Stomach (tissue), 9 donors: ENCODE results near the gene NFRKB. TPM values are rescaled to one million over a fixed set of nuclear protein-coding genes. Genes with fewer than 3 reads are reported as not detected.

Source experiments
- DNase-seq, 2 donors: peaks; one replicate each; pipeline versions ENCODE4 v3.0.0 to v3.0.0-alpha.2; 2013 to 2019
- H3K27ac ChIP-seq, 5 donors: fragments of 200-600 bp in 4 of 5; sonication (generic) in 4 of 5; one replicate each; pipeline ENCODE4 v1.5.1; 2013 to 2019; ENCODE audit warnings: mild to moderate bottlenecking in 1 of 5, moderate library complexity in 1 of 5
- H3K27me3 ChIP-seq, 3 donors: fragments of 200-600 bp; sonication (generic); one replicate each; pipeline ENCODE4 v1.5.1; 2017 to 2019; ENCODE audit warnings: mixed run types in 1 of 3
- H3K36me3 ChIP-seq, 4 donors: fragments of 200-600 bp; sonication (generic); 1 replicate in 3 of 4; 2 replicates in 1 of 4; pipeline ENCODE4 v1.5.1; 2016 to 2019
- H3K4me1 ChIP-seq, 4 donors: fragments of 200-600 bp; sonication (generic); one replicate each; pipeline ENCODE4 v1.5.1; 2016 to 2019
- H3K4me3 ChIP-seq, 4 donors: fragments of 200-600 bp; sonication (generic) in 3 of 4; one replicate each; pipeline ENCODE4 v1.5.1; 2016 to 2019; ENCODE audit warnings: mild to moderate bottlenecking in 1 of 4
- H3K9me3 ChIP-seq, 4 donors: fragments of 200-600 bp; sonication (generic); one replicate each; pipeline ENCODE4 v1.5.1; 2016 to 2019
- CTCF ChIP-seq, 7 experiments: fragments of 450-650 bp in 4 of 7; fragments of 200-600 bp in 3 of 7; sonication (generic) in 3 of 7; IDR thresholded peaks; one replicate each; pipeline ENCODE4 v1.5.1; 2016 to 2019; ENCODE audit warnings: antibody characterized with exemption in 7 of 7, control low read depth in 2 of 7, mild to moderate bottlenecking in 1 of 7
- EP300 ChIP-seq: sonication (generic); formaldehyde crosslinking; IDR thresholded peaks from one replicate; pipeline ENCODE4 v1.6.1; 2017; ENCODE audit warnings: antibody characterized with exemption
- POLR2A ChIP-seq, 4 donors: fragments of 450-650 bp; IDR thresholded peaks; one replicate each; pipeline ENCODE4 v1.6.1; 2016; ENCODE audit warnings: antibody characterized with exemption in 4 of 4, control low read depth in 2 of 4, mild to moderate bottlenecking in 1 of 4, moderate library complexity in 1 of 4
- POLR2AphosphoS5 ChIP-seq, 3 donors: sonication (generic); formaldehyde crosslinking; IDR thresholded peaks; one replicate each; pipeline ENCODE4 v1.6.1; 2016; ENCODE audit warnings: antibody characterized with exemption in 3 of 3
- WGBS, 5 donors: extraction: QIAGEN DNeasy Blood & Tissue Kit in 3 of 5; methylation state at CpG; one replicate each; pipeline versions ENCODE4 v1.1.5 to v1.1.7; 2013 to 2018; 5-methylcytosine and 5-hydroxymethylcytosine counted together
- intact Hi-C: fragments of 100-400 bp; cut with DNase I; formaldehyde crosslinking; loops from one replicate; pipeline ENCODE4 v1.15.1; 2023; ENCODE audit warnings: low total_unique reads
- polyA plus RNA-seq, 3 donors: library from polyadenylated mRNA; stranded (reverse); fragments of 200-250 nt; gene quantifications; one replicate each; pipeline ENCODE4 v1.2.3, GENCODE V29; 2013
- total RNA-seq, 5 donors: library from RNA; depleted of rRNA; stranded (reverse); fragments of >200 nt; gene quantifications; one replicate each; pipeline versions ENCODE4 v1.1.0 to v1.2.3, GENCODE V29; 2014 to 2016
- donor health status: healthy with polysubstance abuse.
- donor health status: Bipolar disorder and iron deficiency.
- donor health status: healthy.

NFRKB gene
- total and polyA plus RNA-seq, 8 donors: 4.4 to 127 (median 14.5) TPM

GRCh38 chr11:129929721-129930120 lies 34.3 kb upstream of the NFRKB start:
- TF ChIP-seq POLR2AphosphoS5 (IDR thresholded peaks at IDR 0.05) (no peak), EP300 (no peak), CTCF (IDR thresholded peaks at IDR 0.05) (no peak), POLR2A (IDR thresholded peaks at IDR 0.05) (no peak)
- DNase-seq: no peak
- H3K9me3 ChIP-seq: no peaks in the 10 kb centered on the region
- 77 to 95% (median 86%) methylated on average over 2 of the region's 2 CpGs for WGBS, 5 donors
- intact Hi-C loops: no loop called here
- H3K4me1 ChIP-seq: no peaks in the 10 kb centered on the region
- peaks cover 11 to 54% (median 48%) of the 10 kb centered on the region in 4 donors for H3K36me3 ChIP-seq
- no peak overlapping the region for H3K27ac ChIP-seq
- H3K4me3 ChIP-seq: no peak overlapping the region
- H3K27me3 ChIP-seq: no peaks in the 10 kb centered on the region

- Histone ChIP-seq H3K27me3 (no peaks in the 10 kb centered on the region), H3K36me3 (peaks cover 11 to 56% (median 50%) of the 10 kb centered on the region in 4 donors), H3K9me3 (no peaks in the 10 kb centered on the region), H3K4me1 (no peaks in the 10 kb centered on the region), H3K4me3 (no peak overlapping the region), H3K27ac (no peak overlapping the region)
- intact Hi-C loops: no loop called here
- no peak for DNase-seq
- TF ChIP-seq EP300 (no peak), CTCF (IDR thresholded peaks at IDR 0.05) (no peak), POLR2AphosphoS5 (IDR thresholded peaks at IDR 0.05) (no peak), POLR2A (IDR thresholded peaks at IDR 0.05) (no peak)
- 87 to 99% (median 95%) methylated on average over 3 of the region's 3 CpGs for WGBS, 5 donors
Measured at GRCh38 chr11:129928923-129929692, 33.7 kb upstream of the NFRKB start.

- intact Hi-C loops: loop anchor here (2.0 kb wide), 1 partner anchor 214 kb away; no protein-coding TSS in a partner anchor
Measured at GRCh38 chr11:129922674-129923073, 27.3 kb upstream of the NFRKB start.

GRCh38 chr11:129918361-129918760 lies 23.0 kb upstream of the NFRKB start:
- Histone ChIP-seq H3K27ac (no peak overlapping the region), H3K36me3 (peaks cover 27 to 82% (median 78%) of the 10 kb centered on the region in 4 donors), H3K4me3 (no peak overlapping the region), H3K4me1 (no peaks in the 10 kb centered on the region), H3K9me3 (no peaks in the 10 kb centered on the region), H3K27me3 (no peaks in the 10 kb centered on the region)
- intact Hi-C loops: no loop called here
- TF ChIP-seq EP300 (no peak), POLR2A (IDR thresholded peaks at IDR 0.05) (no peak), POLR2AphosphoS5 (IDR thresholded peaks at IDR 0.05) (no peak), CTCF (IDR thresholded peaks at IDR 0.05) (no peak)
- no peak for DNase-seq
- WGBS, 5 donors: 94 to 96% (median 95%) methylated on average over 22 of the region's 22 CpGs

More at GRCh38 chr11:129922674-129923073, 27.3 kb upstream of the NFRKB start:
- DNase-seq: no peak
- H3K36me3 ChIP-seq: peaks cover 3 to 60% (median 47%) of the 10 kb centered on the region in 4 donors
- no peak overlapping the region for H3K4me3 ChIP-seq
- no peaks in the 10 kb centered on the region for H3K4me1 ChIP-seq
- no peaks in the 10 kb centered on the region for H3K9me3 ChIP-seq
- H3K27me3 ChIP-seq: no peaks in the 10 kb centered on the region
- WGBS, 5 donors: 93 to 98% (median 96%) methylated on average over 5 of the region's 5 CpGs
- no peak overlapping the region for H3K27ac ChIP-seq
- TF ChIP-seq POLR2AphosphoS5 (IDR thresholded peaks at IDR 0.05) (no peak), EP300 (no peak), POLR2A (IDR thresholded peaks at IDR 0.05) (no peak), CTCF (IDR thresholded peaks at IDR 0.05) (no peak)
